Nephron progenitor cell (in vitro differentiated cells): ENCODE results near the gene GYPC.

Experiments
- DNase-seq: peaks from one replicate; pipeline ENCODE4 v3.0.0; 2021
- H3K27ac Mint-ChIP-seq: 2 replicates; pipeline ENCODE4 v1.8.0; 2021; ENCODE audit warnings: mild to moderate bottlenecking, moderate library complexity, mixed read lengths
- H3K27me3 Mint-ChIP-seq: 2 replicates; pipeline ENCODE4 v1.8.0; 2021; ENCODE audit warnings: mild to moderate bottlenecking, low read depth, mixed read lengths; ENCODE audit not compliant: poor library complexity
- H3K36me3 Mint-ChIP-seq: 2 replicates; pipeline ENCODE4 v1.8.0; 2021; ENCODE audit warnings: low read depth, mixed read lengths
- H3K4me1 Mint-ChIP-seq: 2 replicates; pipeline ENCODE4 v1.8.0; 2021; ENCODE audit warnings: mixed read lengths
- H3K4me3 Mint-ChIP-seq: 2 replicates; pipeline ENCODE4 v1.8.0; 2021; ENCODE audit warnings: mild to moderate bottlenecking, moderate library complexity, mixed read lengths
- H3K9me3 Mint-ChIP-seq: 2 replicates; pipeline ENCODE4 v1.8.0; 2021; ENCODE audit warnings: mild to moderate bottlenecking, moderate library complexity, mixed read lengths
- TF ChIP-seq, protein P1 (sequence below): fragments of 200-600 bp; sonication (generic); IDR thresholded peaks from 2 replicates; pipeline ENCODE4 v1.5.0; 2021; ENCODE audit warnings: antibody characterized with exemption

The GYPC gene

DNA sequence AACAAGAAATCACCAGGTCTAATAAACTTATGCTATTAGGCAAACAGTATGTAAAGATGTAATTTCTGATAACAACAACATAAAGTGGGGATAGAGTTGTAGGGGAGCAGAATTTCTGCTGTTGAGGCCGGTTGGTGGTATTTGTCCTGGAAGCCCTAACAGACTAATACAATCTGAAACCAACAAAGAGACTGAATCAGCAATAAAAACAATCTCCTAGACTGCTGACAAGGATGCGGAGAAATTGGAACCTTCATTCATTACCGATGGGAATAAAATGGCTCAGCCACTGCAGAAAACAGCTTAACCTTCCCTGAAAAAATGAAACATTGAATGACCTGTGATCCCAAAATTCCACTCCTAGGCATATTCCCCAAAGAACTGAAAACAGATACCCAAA, 88.7 kb downstream of the GYPC start:
- DNase-seq, result no peak
- H3K27ac Mint-ChIP-seq, result no peak overlapping the region
- peaks cover 3% of the 10 kb centered on the region for H3K27me3 Mint-ChIP-seq
- H3K9me3 Mint-ChIP-seq, result peaks cover 36% of the 10 kb centered on the region
- peaks cover 17% of the 10 kb centered on the region for H3K36me3 Mint-ChIP-seq
- no peaks in the 10 kb centered on the region for H3K4me1 Mint-ChIP-seq
- TF ChIP-seq, protein P1, sequence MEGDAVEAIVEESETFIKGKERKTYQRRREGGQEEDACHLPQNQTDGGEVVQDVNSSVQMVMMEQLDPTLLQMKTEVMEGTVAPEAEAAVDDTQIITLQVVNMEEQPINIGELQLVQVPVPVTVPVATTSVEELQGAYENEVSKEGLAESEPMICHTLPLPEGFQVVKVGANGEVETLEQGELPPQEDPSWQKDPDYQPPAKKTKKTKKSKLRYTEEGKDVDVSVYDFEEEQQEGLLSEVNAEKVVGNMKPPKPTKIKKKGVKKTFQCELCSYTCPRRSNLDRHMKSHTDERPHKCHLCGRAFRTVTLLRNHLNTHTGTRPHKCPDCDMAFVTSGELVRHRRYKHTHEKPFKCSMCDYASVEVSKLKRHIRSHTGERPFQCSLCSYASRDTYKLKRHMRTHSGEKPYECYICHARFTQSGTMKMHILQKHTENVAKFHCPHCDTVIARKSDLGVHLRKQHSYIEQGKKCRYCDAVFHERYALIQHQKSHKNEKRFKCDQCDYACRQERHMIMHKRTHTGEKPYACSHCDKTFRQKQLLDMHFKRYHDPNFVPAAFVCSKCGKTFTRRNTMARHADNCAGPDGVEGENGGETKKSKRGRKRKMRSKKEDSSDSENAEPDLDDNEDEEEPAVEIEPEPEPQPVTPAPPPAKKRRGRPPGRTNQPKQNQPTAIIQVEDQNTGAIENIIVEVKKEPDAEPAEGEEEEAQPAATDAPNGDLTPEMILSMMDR, result no peak
- no peak overlapping the region for H3K4me3 Mint-ChIP-seq
